Motor neuron (in vitro differentiated cells): ENCODE measurements around the gene SNCA. TPM values are rescaled to one million over a fixed set of nuclear protein-coding genes. Genes with fewer than 3 reads are reported as not detected.
A peak's percentile ranks its signal among the peaks of the same experiment; 100 is the strongest.

ENCODE experiments used
- ATAC-seq, 8 experiments: fragments of 200-7000 bp; cut with Tn5 transposase; replicated peaks in 6 of 8; 2 replicates each; pipeline ENCODE4 v1.8.0; 2021; ENCODE audit warnings: mild to moderate bottlenecking in 8 of 8, moderate library complexity in 8 of 8
- H3K27ac ChIP-seq, 2 donors: fragments of 250-450 bp; sonication (Bioruptor Pico); 2 replicates each; pipeline ENCODE4 v1.9.0; 2021; ENCODE audit warnings: antibody characterized with exemption in 2 of 2, mild to moderate bottlenecking in 2 of 2, moderate library complexity in 1 of 2
- H3K4me1 ChIP-seq, 2 donors: fragments of 250-450 bp; sonication (Bioruptor Pico); replicated peaks in 1 of 2; 2 replicates each; pipeline ENCODE4 v1.6.1; 2021; ENCODE audit warnings: antibody characterized with exemption in 2 of 2, mild to moderate bottlenecking in 2 of 2, moderate library complexity in 1 of 2
- H3K4me3 ChIP-seq, 5 donors: fragments of 250-450 bp; sonication (Bioruptor Pico); 2 replicates each; pipeline ENCODE4 v1.9.0; 2021; ENCODE audit warnings: antibody characterized with exemption in 5 of 5, mild to moderate bottlenecking in 5 of 5, moderate library complexity in 4 of 5
- WGBS, 10 experiments: fragments of 450-650 bp; shearing (Covaris generic); methylation state at CpG; one replicate each; pipeline ENCODE4 v1.0.0; 2022; 5-methylcytosine and 5-hydroxymethylcytosine counted together
- in situ Hi-C, 9 experiments: fragments of 400-800 bp; cut with MboI; loops; one replicate each; pipeline ENCODE4 v1.15.0; 2021; ENCODE audit warnings: low sequenced_read_pairs in 9 of 9, low pct_unique_long_range_greater_than_20kb in 2 of 9; ENCODE audit not compliant: unreplicated experiment in 9 of 9
- total RNA-seq, 8 experiments: library from RNA; unstranded; fragments of 300-600 nt; gene quantifications; 2 replicates each; pipeline versions ENCODE4 v1.2.3 to v1.2.4, GENCODE V29; 2022

Gene SNCA
- total RNA-seq, 8 experiments from 2014 or later: 0.73 to 118 (median 43.2) TPM

- in situ Hi-C loops: no loop called here
- WGBS, 10 experiments: 0 to 79% (median 29%) methylated on average over 1 to 2 of the region's 2 CpGs; no CpG with 5 or more reads in 1 of the 10 experiments
- no peak overlapping the region for H3K4me3 ChIP-seq
These were observed 71.4 kb downstream of the SNCA start for GRCh38 chr4:89765528-89765927.

GRCh38 chr4:89762311-89762710 lies 74.7 kb downstream of the SNCA start:
- 30 to 95% (median 87%) methylated on average over 2 to 3 of the region's 3 CpGs; no CpG with 5 or more reads in 5 of the 10 experiments for WGBS, 10 experiments
- in situ Hi-C loops: no loop called here
- Histone ChIP-seq H3K27ac (no peak overlapping the region), H3K4me3 (no peak overlapping the region), H3K4me1 (peaks cover 0 to 34% of the 10 kb centered on the region in 2 donors)
- no peak for ATAC-seq

More at GRCh38 chr4:89765528-89765927, 71.4 kb downstream of the SNCA start:
- Histone ChIP-seq H3K27ac (no peak overlapping the region), H3K4me1 (peaks cover 0 to 11% of the 10 kb centered on the region in 2 donors)
- ATAC-seq: peak in 3 of 8 experiments; percentile 19 to 70 (median 34)

- in situ Hi-C loops: no loop called here
- no peak for ATAC-seq
- peaks cover 0 to 51% of the 10 kb centered on the region in 2 donors for H3K4me1 ChIP-seq
- no peak overlapping the region for H3K27ac ChIP-seq
- 50 to 100% (median 68%) methylated on average over 1 to 2 of the region's 2 CpGs; no CpG with 5 or more reads in 2 of the 10 experiments for whole genome bisulfite sequencing, 10 experiments
- H3K4me3 ChIP-seq: no peak overlapping the region
These were observed 77.5 kb downstream of the SNCA start for GRCh38 chr4:89759426-89759825.

GRCh38 chr4:89757154-89757719 lies 79.7 kb downstream of the SNCA start:
- WGBS, 10 experiments: 20 to 54% (median 40%) methylated on average over 1 to 4 of the region's 4 CpGs; no CpG with 5 or more reads in 1 of the 10 experiments
- in situ Hi-C loops: no loop called here
- H3K27ac ChIP-seq: peak overlapping the region; percentile 8 to 51
- H3K4me3 ChIP-seq: no peak overlapping the region
- ATAC-seq: peak in 5 of 8 experiments; percentile 68 to 81 (median 74)
- H3K4me1 ChIP-seq: peaks cover 12 to 73% of the 10 kb centered on the region in 2 donors

GRCh38 chr4:89755220-89755619 lies 81.7 kb downstream of the SNCA start:
- Histone ChIP-seq H3K27ac (no peak overlapping the region), H3K4me1 (peaks cover 12 to 70% of the 10 kb centered on the region in 2 donors), H3K4me3 (no peak overlapping the region)
- no peak for ATAC-seq
- in situ Hi-C loops: no loop called here

GRCh38 chr4:89754531-89754930 lies 82.4 kb downstream of the SNCA start:
- Histone ChIP-seq H3K27ac (no peak overlapping the region), H3K4me1 (peaks cover 12 to 66% of the 10 kb centered on the region in 2 donors), H3K4me3 (no peak overlapping the region)
- WGBS, 10 experiments: 65 to 100% (median 79%) methylated on average over 1 to 4 of the region's 4 CpGs
- in situ Hi-C loops: no loop called here
- no peak for ATAC-seq

- ATAC-seq: peak; percentile 20 to 98 (median 36)
- Histone ChIP-seq H3K4me1 (peaks cover 12 to 57% of the 10 kb centered on the region in 2 donors), H3K27ac (peak overlapping the region in 1 of 2 donors; percentile 46), H3K4me3 (no peak overlapping the region)
- WGBS, 10 experiments: 0 to 49% (median 20%) methylated on average over 2 to 5 of the region's 5 CpGs
- in situ Hi-C loops: no loop called here
These were observed 83.3 kb downstream of the SNCA start for GRCh38 chr4:89753601-89754066.

- ATAC-seq: peak; percentile 20 to 75 (median 68)
- Histone ChIP-seq H3K4me1 (peaks cover 12 to 56% of the 10 kb centered on the region in 2 donors), H3K27ac (peak overlapping the region; percentile 24 to 46), H3K4me3 (no peak overlapping the region)
- WGBS, 10 experiments: 9 to 73% (median 50%) methylated on average over 3 to 7 of the region's 7 CpGs; no CpG with 5 or more reads in 1 of the 10 experiments
- in situ Hi-C loops: no loop called here
These were observed 83.9 kb downstream of the SNCA start for GRCh38 chr4:89752932-89753598.

- WGBS, 10 experiments: 75 to 100% (median 91%) methylated on average over 1 to 5 of the region's 5 CpGs; no CpG with 5 or more reads in 1 of the 10 experiments
- Histone ChIP-seq H3K4me1 (peaks cover 12 to 43% of the 10 kb centered on the region in 2 donors), H3K4me3 (no peak overlapping the region), H3K27ac (no peak overlapping the region)
- in situ Hi-C loops: no loop called here
- ATAC-seq: no peak
These were observed 85.5 kb downstream of the SNCA start for GRCh38 chr4:89751416-89751815.

- no peak overlapping the region for H3K27ac ChIP-seq
- in situ Hi-C loops: no loop called here
- WGBS, 10 experiments: 0 to 100% (median 82%) methylated on average over 1 of the region's 1 CpG
- peaks cover 0 to 2% of the 10 kb centered on the region in 2 donors for H3K4me1 ChIP-seq
- no peak overlapping the region for H3K4me3 ChIP-seq
- ATAC-seq: no peak
These were observed 90.6 kb downstream of the SNCA start for GRCh38 chr4:89746377-89746776.

- 38 to 100% (median 92%) methylated on average over 1 of the region's 1 CpG; no CpG with 5 or more reads in 3 of the 10 experiments for WGBS, 10 experiments
- in situ Hi-C loops: no loop called here
- Histone ChIP-seq H3K4me1 (no peaks in the 10 kb centered on the region), H3K4me3 (no peak overlapping the region), H3K27ac (no peak overlapping the region)
- ATAC-seq: no peak
These were observed 91.3 kb downstream of the SNCA start for GRCh38 chr4:89745708-89746107.

- no peaks in the 10 kb centered on the region for H3K4me1 ChIP-seq
- WGBS, 10 experiments: 22 to 100% (median 73%) methylated on average over 2 to 5 of the region's 5 CpGs
- no peak overlapping the region for H3K4me3 ChIP-seq
- peak in 1 of 8 experiments; percentile 38 for ATAC-seq
- in situ Hi-C loops: no loop called here
- no peak overlapping the region for H3K27ac ChIP-seq
These were observed 92.0 kb downstream of the SNCA start for GRCh38 chr4:89744914-89745313.

GRCh38 chr4:89741768-89742167 lies 95.2 kb downstream of the SNCA start:
- no peak for ATAC-seq
- Histone ChIP-seq H3K27ac (no peak overlapping the region), H3K4me1 (no peaks in the 10 kb centered on the region), H3K4me3 (no peak overlapping the region)
- in situ Hi-C loops: no loop called here
- 19 to 100% (median 82%) methylated on average over 1 to 3 of the region's 3 CpGs; no CpG with 5 or more reads in 2 of the 10 experiments for WGBS, 10 experiments
